GM12878 (cell line): ENCODE results near the gene DIP2C.

Experiments
- CTCF ChIP-seq, 3 experiments: IDR thresholded peaks in 2 of 3; conservative IDR thresholded peaks in 1 of 3; 2 replicates each; pipeline ENCODE4 v1.5.1; 2011; ENCODE audit warnings: low read depth in 3 of 3, low read length in 3 of 3, mild to moderate bottlenecking in 3 of 3, control low read depth in 2 of 3, moderate library complexity in 2 of 3, inconsistent platforms in 1 of 3, mixed read lengths in 1 of 3; ENCODE audit not compliant: control insufficient read depth in 2 of 3, insufficient read depth in 1 of 3; ENCODE audit errors: extremely low read depth in 1 of 3
- IKZF2 ChIP-seq, 2 experiments: fragments of 450-650 bp; IDR thresholded peaks; 2 replicates each; pipeline ENCODE4 v1.6.1; 2017; ENCODE audit warnings: mild to moderate bottlenecking in 2 of 2, moderate library complexity in 2 of 2
- KDM1A ChIP-seq: fragments of 200-600 bp; sonication (generic); IDR thresholded peaks from 2 replicates; pipeline ENCODE4 v1.6.1; 2016; ENCODE audit warnings: borderline replicate concordance
- ZBTB11 ChIP-seq: fragments of 450-650 bp; formaldehyde crosslinking; IDR thresholded peaks from 2 replicates; pipeline ENCODE4 v1.5.0; 2022; ENCODE audit warnings: mild to moderate bottlenecking, missing genetic modification characterization

GRCh38 chr10:635088-635861 is 54.2 kb downstream of the DIP2C start:
- TF ChIP-seq CTCF (IDR thresholded peaks at IDR 0.05 in 2 of 3, conservative IDR thresholded peaks at IDR 0.05 in 1 of 3; ENCODE audit: control insufficient read depth in 2 of 3, extremely low read depth in 1 of 3, insufficient read depth in 1 of 3, low read depth in 3 of 3, low read length in 3 of 3) (no peak), IKZF2 (IDR thresholded peaks at IDR 0.05) (no peak), KDM1A (no peak), ZBTB11 (CRISPR knock-in tag) (no peak)
